HG02798 (cell line): ENCODE data around the gene SFTA2.
"Not testable (repeated sequence)": the region's sequence is repeated elsewhere in the genome, so short reads cannot be mapped to it uniquely, and the experiment has no call there.

Source experiments
- ATAC-seq: cut with Tn5 transposase; IDR thresholded peaks from one replicate; pipeline ENCODE4 v1.9.1; 2021; ENCODE audit warnings: mild to moderate bottlenecking; ENCODE audit not compliant: unreplicated experiment, poor library complexity

SFTA2 gene

DNA sequence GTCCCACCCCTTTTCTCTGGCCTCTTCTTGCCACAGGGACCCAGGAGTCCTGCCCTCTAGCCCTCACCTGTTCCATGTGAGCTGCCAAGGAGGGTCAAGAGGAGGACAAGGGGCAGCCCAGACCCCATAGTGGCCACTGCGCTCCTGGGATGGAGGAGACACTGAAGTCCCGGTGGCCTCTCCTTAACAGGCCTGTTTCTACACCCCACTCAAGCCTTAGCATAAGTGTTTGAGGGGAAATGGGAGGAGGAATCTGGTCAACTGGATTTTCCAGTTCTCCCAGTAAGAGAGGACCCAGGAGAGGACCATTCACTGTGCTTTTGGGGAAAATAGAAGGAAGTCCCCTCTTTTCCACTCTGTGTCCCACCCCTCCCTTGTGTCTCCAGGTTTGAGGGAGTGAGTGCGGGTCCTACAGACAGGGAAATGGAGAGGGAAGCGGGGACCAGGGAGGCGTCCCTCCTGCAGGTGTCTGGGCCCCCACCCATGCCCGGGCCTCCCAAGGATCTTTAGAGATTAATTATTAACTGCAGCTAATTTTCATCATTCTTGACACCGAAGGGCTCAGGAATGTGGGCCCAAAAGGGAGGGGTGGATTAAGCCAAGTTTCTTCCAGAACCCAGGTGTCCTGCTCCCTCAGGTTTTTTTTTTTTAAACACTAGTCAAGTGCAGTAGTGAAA, at the start of gene SFTA2:
TSS of gene SFTA2 (minus strand) at position 202 of the 677 bp plus-strand sequence. CDS start at position 128, 74 bp downstream.
- no peak for ATAC-seq

DNA sequence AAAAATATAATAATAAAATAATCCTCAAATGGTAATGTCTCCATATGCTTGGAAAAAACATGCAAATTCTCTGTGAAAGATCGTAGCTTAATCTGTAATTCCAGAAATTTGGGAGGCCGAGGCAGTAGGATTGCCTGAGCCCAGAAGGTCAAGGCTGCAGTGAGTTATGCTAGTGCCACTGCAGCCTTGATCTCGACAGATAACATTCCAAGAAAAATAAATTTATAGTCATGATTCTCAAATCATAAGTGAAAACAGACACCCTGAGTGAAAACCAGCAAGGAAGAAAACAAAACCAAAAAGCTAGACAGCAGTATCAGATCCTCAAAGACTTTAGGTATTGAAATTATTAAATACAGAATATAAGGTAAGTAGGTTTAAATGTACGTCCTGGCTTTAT, 47.7 kb upstream of the SFTA2 start:
- ATAC-seq, result no peak

DNA sequence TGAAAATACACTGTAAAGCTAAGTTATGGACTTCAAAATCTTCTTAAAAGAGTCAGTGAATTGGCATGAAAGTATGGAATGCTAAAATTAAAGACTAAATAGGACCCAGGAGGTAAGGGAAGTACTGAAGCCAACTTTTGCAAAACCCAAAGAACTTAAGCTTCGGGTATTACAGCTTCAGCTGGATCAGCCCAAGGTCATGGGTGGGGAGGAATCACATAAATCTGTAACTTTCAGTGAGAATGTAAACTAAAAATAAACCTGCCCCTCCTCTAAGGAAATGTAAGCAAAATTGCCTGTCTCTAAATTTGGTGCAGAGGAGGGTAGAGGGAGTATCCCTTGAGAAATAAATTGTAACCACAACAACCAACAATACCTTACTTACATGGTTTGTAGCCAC, 47.2 kb upstream of the SFTA2 start:
- ATAC-seq, result no peak

DNA sequence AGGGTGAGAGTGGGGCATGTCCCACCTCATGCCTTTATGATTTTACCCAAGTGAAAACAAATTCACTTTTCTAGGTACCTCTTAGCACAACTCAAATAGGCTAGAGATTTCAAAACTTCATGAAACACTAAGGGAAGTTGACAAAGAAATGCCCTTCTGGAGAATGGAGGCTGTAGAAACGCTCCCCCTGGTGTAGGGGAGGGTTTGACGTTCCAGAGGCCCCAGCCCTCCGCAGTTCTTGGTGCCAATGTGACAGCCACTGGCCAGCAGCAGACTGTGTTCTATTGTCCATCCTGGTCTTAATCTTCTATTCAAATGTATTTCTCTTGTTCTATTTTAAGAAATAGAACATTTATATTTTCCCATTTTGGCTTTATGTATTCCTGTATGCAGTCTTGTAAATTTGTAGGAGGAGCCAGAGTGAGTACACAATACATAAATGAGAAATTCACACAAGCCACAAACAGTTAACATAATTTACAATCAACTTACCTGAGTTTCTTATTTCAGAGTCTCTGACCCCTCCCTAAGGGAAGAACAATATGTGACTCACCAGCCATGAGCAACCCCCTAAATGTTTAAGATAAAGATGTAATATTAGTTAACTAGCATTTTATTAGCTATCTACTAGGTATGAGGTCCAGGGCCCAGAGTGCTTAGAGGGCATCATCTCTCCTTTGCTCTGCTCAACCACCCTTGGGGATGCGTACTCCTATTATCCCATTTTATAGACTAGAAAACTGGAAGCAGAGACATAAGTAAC, 42.7 kb upstream of the SFTA2 start:
- no peak for ATAC-seq

DNA sequence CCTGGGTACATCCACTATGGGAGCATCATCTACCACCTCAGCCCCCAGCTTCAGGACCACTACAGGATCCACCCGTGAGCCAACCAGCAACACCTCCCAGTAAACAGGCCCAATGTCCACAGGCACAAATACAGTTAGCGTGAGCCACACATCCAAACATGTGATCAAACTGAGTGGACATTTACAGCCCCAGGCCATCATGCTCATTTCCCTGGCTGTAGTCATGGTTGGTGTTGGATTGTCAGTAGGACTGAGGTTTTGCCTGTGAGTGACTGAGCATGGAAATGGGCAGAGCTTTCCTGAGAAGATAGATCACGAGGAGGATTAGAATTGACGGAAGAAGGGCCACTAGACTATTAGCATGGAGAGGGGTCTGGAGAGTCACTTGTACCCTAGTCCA, 40.8 kb upstream of the SFTA2 start:
- no peak for ATAC-seq

DNA sequence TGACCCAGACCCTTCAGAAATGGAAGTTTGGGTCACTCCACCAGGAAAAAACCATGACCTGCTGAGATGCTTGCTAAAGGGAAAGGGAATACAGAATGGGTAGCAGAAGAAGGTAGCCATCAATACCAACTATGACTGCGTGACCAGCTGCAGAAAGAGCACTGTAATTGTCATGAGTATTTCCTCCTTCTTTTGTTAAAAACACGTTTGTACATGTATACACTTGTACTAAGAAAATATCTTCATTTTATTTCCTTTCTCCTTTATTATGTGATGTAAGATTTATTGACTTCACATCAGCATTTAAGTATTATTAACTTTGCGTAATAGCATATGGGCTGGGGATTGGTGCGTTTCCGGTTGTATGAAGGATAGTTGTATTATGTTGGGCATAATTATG, 39.0 kb upstream of the SFTA2 start:
- no peak for ATAC-seq

DNA sequence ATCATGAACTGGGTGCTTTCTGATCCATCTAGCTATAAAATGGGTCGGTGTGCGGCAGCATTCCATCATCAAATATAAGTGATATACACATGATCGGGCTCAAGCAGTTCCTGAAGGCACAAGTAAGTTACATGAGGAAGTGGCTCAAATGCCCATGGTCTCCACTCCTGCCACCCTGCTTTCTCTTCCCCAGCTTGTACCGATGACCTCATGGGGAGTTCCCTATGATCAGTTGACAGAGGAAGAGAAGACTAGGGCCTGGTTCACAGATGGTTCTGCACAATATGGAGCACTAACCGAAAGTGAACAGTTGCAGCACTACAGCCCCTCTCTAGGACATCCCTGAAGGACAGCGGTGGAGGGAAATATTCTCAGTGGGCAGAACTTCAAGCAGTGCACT, 37.2 kb upstream of the SFTA2 start:
- ATAC-seq, result not testable (repeated sequence)

DNA sequence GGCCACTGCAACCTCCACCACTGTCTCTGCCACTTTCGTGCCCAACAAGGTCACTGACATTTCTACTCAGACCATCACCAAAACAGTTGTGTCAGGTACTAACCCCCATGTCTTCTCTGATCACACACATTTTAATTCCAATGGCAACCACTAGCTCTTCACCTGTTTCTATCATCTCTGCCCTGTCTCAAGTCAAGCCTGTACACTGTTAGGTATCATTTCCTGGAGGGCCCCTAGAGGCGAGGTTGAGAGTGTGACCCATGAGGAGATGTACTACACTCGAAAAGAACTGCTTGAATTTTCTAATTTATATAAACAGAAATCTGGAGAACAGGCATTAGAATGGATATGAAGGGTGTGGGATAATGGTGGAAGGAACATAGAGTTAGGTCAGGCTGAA, 34.2 kb upstream of the SFTA2 start:
- no peak for ATAC-seq

DNA sequence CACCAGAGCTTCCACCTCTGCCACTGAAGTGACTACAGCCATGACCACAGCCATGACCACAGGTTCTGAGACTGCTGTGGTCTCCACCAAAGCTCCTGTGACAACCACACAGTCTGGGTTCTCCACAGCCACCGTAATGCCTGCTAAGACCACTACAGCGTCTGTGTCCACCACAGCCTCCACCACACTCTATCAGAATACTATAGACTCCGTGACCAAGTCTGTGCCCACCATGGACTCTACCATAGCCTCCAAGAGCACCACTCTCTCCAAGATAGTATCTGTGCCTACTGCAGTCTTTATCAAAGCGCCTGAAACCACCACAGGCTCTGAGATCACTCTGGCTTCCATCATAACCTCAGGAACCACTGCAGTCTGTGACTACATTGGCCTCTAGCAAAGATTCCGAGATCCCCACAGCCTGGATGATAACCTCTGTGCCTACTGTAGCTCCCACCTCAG, 33.2 kb upstream of the SFTA2 start:
- ATAC-seq, result no peak

DNA sequence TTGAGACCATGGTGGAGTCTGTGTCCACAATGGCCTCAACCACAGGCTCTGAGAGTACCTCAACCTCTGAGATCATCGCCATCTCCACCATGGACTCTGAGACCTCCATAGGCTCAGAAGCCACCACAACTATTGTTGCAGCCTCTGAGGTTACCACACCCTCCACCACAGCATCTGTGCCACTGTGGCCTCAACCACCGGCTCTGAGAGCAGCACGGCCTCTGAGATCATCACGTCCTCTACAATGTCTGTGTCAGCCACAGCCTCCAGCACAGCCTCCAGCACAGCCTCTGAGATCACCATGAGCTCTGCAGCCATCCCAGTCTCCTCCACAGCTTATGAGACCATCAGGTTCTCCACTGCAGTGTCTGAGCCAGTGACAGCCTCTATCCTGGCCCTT, 32.1 kb upstream of the SFTA2 start:
- no peak for ATAC-seq

DNA sequence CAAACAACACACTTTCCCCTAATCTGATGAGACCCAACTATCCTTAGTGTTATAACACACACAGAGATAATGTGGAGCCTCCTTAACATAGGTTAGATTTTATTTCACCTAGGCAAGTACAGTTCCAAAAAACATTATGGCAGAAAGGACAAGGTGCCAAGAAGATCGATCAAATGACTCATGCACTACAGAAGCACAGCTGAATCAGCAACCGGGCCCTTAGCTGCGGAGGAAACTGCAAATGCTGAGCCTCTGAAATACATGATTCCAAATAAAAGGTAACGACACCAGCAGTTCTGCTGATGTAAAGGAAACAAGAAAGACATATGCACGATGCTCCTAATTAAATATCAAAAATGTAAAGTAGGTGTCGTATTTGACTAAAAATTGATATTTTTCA, 31.7 kb upstream of the SFTA2 start:
- ATAC-seq, result no peak

DNA sequence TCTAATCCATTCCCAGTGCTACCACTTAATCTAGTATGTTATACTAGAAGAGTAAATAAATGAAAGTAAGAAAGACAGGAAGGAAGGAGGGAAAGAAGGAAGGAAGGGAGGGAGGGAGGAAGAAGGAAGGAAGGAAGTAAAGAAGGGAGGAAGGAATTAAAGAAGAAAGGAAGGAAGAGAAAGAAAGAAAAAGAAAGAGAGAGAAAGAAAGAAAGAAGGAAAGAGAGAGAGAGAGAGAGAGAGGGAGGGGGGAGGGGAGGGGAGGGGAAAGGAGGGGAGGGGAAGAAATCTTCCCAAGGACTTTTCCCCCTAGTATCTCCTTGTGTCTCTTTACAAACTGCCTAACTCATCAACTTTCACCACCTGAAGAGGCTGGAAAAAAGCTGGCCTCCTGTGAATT, 30.7 kb upstream of the SFTA2 start:
- no peak for ATAC-seq

DNA sequence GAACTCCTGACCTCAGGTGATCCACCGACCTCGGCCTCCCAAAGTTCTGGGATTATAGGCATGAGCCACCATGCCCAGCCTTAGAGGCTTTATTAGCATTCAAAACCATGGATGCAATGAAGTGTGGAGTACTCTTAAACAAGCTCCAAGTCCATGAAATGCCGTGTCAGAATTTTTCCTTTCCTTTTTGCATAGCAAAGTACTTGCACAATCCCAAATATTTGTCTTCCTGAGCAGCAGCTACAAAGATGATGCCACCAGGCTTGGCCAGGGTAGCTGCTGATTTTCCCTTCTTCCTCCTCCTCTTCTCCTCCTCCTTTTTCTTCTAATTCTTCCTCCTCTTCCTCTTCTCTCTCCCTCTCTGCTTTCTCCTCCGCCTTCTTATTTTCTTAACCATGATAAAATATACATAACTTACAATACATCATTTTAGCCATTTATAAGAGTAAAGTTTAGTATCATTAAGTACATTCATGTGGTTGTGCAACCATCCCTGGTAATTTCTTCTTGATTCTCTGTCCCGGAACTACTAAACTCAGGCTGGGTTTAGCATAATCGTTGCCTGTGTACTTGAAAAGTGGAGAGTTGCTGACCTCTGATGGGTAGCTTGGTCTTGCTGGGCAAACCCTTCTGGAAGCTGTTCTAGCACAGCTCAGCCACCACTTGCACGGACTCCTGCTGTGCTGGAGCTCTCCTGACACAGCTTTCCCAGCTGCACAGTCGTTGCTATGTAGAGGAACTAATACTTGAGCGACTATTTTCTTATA, 29.1 kb upstream of the SFTA2 start:
- no peak for ATAC-seq

DNA sequence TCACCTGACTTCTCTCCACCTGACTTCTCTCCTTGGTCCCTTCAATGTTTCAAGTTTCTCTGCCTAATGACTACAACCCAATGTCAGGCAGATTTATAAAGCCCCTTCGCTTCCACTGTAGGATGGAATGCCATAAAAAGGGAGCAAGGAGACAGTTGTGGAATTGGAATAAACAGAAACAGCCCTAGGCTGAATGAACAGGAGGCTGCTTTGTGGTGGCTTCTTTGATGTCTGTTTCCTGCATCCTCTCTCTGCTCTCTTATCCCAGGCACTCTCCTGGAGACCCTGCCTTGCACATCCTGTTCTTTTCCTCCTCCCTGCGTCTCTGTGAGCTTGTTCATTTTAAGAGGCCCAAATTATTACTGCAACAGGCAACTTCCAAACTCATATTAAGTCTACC, 25.7 kb upstream of the SFTA2 start:
- no peak for ATAC-seq

DNA sequence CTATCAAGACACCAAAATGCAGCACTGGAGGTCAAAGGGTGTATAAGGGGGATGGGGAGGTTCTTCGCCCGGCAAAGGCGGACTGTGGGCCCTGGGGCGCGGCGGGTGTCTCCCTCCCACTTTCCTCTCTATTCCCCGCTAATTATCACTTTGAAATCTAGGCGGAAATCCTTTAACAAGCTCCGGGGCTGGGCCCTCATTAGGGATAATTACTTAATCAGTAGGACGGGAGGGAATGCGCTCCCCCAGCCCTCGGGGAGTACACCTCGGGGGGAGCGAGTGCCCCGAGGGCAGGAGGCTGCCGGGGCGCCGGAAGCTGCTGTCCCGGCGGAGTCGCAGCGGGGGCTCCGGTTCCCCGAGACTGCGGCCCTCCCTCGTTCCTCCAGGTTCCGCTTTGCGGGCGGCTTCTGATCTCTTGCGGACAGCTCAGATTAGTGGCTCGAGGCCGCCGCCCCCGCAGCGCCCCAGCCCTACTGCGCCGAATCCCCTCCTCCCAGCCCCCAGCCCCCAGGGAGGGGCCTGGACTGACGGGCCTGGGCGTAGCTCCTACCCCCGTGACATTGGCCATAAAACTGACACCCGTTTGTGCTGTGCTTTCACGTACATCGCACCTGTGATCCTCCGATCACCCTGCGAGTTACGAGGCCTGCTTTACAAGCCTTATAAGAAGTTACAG, 23.5 kb upstream of the SFTA2 start:
- ATAC-seq, result peak; percentile 86

DNA sequence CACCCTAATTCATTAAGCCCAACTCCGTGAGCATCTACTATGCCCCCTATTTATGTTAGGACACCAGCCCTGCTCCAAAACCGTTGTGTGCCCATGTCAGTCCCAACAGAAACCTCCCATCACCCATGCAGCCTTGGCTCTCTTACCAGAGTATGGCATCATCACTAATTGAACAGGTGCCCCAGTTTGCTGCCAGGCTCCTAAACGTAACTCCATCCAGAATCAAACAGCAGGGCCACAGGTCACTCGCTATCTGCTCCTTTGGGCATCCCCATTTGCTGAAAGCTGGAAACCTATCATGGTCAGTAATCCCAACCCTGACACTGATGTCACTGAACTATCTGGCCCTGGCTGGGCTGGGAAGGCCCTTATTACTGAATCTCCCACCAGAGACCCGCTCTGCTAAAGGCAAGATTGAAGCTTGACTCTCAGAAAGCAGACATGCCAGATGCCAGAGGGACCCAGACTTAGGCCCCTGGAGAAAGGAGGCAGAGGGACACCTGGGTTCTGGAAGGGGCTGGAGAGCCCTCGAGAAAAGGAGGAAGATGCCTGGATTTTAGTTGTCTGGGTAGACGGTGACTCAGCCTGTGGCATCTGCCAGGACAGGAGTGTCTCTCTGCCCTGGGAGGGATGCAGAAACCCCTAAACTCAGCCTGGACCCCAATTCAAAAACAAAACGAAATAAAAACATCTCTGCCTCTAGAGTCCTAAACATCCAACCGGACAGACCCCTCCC, 22.8 kb upstream of the SFTA2 start:
- no peak for ATAC-seq

DNA sequence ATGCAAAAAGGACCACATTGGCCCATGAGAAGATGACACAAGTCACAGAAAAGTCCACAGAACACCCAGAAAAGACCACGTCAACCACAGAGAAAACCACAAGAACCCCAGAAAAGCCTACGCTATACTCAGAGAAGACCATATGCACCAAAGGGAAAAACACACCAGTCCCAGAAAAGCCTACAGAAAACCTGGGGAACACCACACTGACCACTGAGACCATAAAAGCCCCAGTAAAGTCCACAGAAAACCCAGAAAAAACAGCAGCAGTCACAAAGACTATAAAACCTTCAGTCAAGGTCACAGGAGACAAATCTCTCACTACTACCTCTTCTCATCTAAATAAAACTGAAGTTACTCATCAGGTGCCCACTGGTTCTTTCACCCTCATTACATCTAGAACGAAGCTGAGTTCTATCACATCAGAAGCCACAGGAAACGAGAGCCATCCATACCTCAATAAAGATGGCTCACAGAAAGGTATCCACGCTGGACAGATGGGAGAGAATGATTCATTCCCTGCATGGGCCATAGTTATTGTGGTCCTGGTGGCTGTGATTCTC, 20.0 kb upstream of the SFTA2 start:
- no peak for ATAC-seq

DNA sequence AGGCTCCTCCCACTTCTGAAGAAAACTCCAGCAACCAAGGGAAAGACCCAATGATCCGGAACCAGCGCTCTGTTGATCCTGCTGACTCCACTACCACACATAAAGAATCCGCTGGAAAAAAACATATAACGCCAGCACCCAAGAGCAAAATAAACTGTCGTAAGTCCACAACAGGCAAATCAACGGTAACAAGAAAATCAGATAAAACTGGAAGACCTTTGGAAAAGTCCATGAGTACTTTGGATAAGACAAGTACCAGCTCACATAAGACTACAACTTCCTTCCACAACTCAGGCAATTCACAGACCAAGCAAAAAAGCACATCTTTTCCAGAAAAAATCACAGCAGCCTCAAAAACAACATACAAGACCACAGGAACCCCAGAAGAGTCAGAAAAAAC, 16.8 kb upstream of the SFTA2 start:
- no peak for ATAC-seq

DNA sequence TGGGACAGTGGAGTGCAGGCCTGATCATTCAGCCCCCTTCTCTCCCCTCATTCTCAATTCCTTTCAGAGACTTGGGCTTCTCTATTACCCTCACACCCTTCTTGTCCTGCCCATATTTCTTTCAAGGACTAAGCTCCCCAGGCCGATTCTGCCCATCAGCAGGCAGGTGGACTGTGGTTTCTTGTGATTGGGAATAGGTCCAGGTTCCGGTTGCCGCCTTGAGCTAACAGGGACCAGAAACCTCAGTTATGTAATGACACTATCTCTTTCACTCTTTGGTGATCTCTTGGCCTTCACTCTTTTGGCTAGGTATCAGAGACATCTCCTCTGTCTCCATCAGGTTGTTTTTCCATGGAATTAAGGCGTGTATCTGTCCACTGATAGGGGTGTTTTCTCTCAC, 15.3 kb upstream of the SFTA2 start:
- ATAC-seq, result no peak

DNA sequence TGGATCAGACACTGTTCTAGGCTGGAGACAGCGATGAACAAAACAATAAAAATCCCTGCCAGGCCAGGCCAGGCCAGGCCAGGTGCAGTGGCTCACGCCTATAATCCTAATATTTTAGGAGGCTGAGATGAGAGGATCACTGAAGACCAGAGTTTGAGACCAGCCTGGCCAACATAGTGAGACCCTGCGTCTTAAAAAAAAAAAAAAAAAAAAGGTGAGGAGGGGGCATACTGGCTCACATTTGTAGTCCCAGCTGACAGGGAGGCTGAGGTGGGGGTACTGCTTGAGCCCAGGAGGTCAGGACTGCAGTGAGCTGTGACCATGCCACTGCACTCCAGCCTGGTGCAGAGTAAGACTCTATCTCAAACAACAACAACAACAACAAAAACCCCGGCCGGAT, 13.3 kb upstream of the SFTA2 start:
- ATAC-seq, result no peak
